SK-N-SH (cell line): ENCODE measurements around the gene SLC8A1. TPM values are rescaled to one million over a fixed set of nuclear protein-coding genes. Genes with fewer than 3 reads are reported as not detected.
A peak's percentile ranks its signal among the peaks of the same experiment; 100 is the strongest.

Source experiments
- CTCF ChIA-PET: fragments of 300-600, 350-600 bp; formaldehyde crosslinking; extraction: SDS; loops from one replicate; lab custom pipeline; 2021; lab: Yijun Ruan, JAX
- POLR2A ChIA-PET: fragments of 350-600 bp; sonication (Branson Sonifier 250); formaldehyde crosslinking; extraction: SDS; loops from one replicate; lab custom pipeline; 2020; ENCODE audit warnings: antibody characterized with exemption, inconsistent platforms; lab: Yijun Ruan, JAX
- DNase-seq: peaks from one replicate; pipeline ENCODE4 v3.0.0; 2012
- H2AFZ ChIP-seq: fragments of 200-600 bp; sonication (generic); 2 replicates; pipeline ENCODE4 v1.8.1; 2016; ENCODE audit warnings: antibody characterized with exemption, mild to moderate bottlenecking, low read depth
- H3F3A ChIP-seq: fragments of 200-600 bp; sonication (generic); replicated peaks from 2 replicates; pipeline ENCODE3; 2016; ENCODE audit warnings: antibody characterized with exemption, mild to moderate bottlenecking; ENCODE audit not compliant: insufficient read depth
- H3K27ac ChIP-seq, 2 experiments: fragments of 200-500 bp in 1 of 2; fragments of 200-600 bp in 1 of 2; sonication (Bioruptor generic) in 1 of 2; sonication (generic), shearing (Covaris generic) in 1 of 2; 2 replicates each; pipeline versions ENCODE4 v1.5.1 to v1.6.1; 2014 to 2016; ENCODE audit warnings: low read depth in 2 of 2, inconsistent platforms in 1 of 2, low read length in 1 of 2, mild to moderate bottlenecking in 1 of 2, mixed read lengths in 1 of 2
- H3K27me3 ChIP-seq: fragments of 200-600 bp; sonication (generic), shearing (Covaris generic); 2 replicates; pipeline ENCODE4 v1.6.1; 2016; ENCODE audit warnings: mixed run types; ENCODE audit not compliant: insufficient read depth
- H3K36me3 ChIP-seq, 2 experiments: fragments of 200-500 bp in 1 of 2; fragments of 200-600 bp in 1 of 2; sonication (Bioruptor generic) in 1 of 2; sonication (generic) in 1 of 2; replicated peaks in 1 of 2; 2 replicates each; pipeline versions ENCODE3 to v1.5.1; 2014 to 2016; ENCODE audit warnings: low read length in 1 of 2, mild to moderate bottlenecking in 1 of 2; ENCODE audit not compliant: insufficient read depth in 2 of 2, control insufficient read depth in 1 of 2
- H3K4me1 ChIP-seq, 2 experiments: fragments of 200-500 bp in 1 of 2; fragments of 200-600 bp in 1 of 2; sonication (Bioruptor generic) in 1 of 2; sonication (generic), shearing (Covaris generic) in 1 of 2; 2 replicates each; pipeline versions ENCODE4 v1.5.1 to v1.6.1; 2014 to 2016; ENCODE audit warnings: low read depth in 1 of 2, low read length in 1 of 2, mixed run types in 1 of 2; ENCODE audit not compliant: insufficient read depth in 2 of 2, control insufficient read depth in 1 of 2
- H3K4me2 ChIP-seq: fragments of 200-600 bp; sonication (generic), shearing (Covaris generic); 2 replicates; pipeline ENCODE4 v1.6.1; 2017; ENCODE audit warnings: mixed run types
- H3K4me3 ChIP-seq, 2 experiments: fragments of 200-500 bp in 1 of 2; fragments of 200-600 bp in 1 of 2; sonication (Bioruptor generic) in 1 of 2; sonication (generic), shearing (Covaris generic) in 1 of 2; 2 replicates each; pipeline versions ENCODE4 v1.5.1 to v1.8.1; 2014 to 2016; ENCODE audit warnings: low read depth in 2 of 2, inconsistent platforms in 1 of 2, low read length in 1 of 2, mild to moderate bottlenecking in 1 of 2, mixed read lengths in 1 of 2, moderate library complexity in 1 of 2
- H3K79me2 ChIP-seq: fragments of 200-600 bp; sonication (generic); 2 replicates; pipeline ENCODE4 v1.8.1; 2017; ENCODE audit warnings: mild to moderate bottlenecking; ENCODE audit not compliant: insufficient read depth
- H3K9ac ChIP-seq: fragments of 200-600 bp; sonication (generic); 2 replicates; pipeline ENCODE4 v1.6.1; 2017; ENCODE audit warnings: mixed run types
- H3K9me2 ChIP-seq: fragments of 200-600 bp; sonication (generic); 2 replicates; pipeline ENCODE4 v1.6.1; 2017; ENCODE audit warnings: mixed run types
- H3K9me3 ChIP-seq: fragments of 200-600 bp; sonication (generic); 2 replicates; pipeline ENCODE4 v1.6.1; 2017; ENCODE audit warnings: mixed run types, mild to moderate bottlenecking, moderate library complexity
- H4K20me1 ChIP-seq: fragments of 200-600 bp; sonication (generic); 2 replicates; pipeline ENCODE4 v1.6.1; 2017; ENCODE audit warnings: mild to moderate bottlenecking, mixed run types; ENCODE audit not compliant: insufficient read depth
- ELF1 ChIP-seq: IDR thresholded peaks from 2 replicates; pipeline ENCODE4 v1.4.0; 2012
- FOXM1 ChIP-seq: IDR thresholded peaks from 2 replicates; pipeline ENCODE4 v1.4.0; 2012; ENCODE audit warnings: low read depth, mild to moderate bottlenecking
- IRF3 ChIP-seq: fragments of 150-350 bp; IDR thresholded peaks from 2 replicates; pipeline ENCODE4 v1.6.1; 2016; ENCODE audit warnings: mild to moderate bottlenecking, low read depth, low read length
- JUND ChIP-seq: IDR thresholded peaks from 2 replicates; pipeline ENCODE4 v1.4.0; 2012
- MXI1 ChIP-seq: IDR thresholded peaks from 2 replicates; pipeline ENCODE4 v1.6.1; 2012; ENCODE audit warnings: mild to moderate bottlenecking, low read depth, low read length, improper control_type of control experiment
- NFIC ChIP-seq: IDR thresholded peaks from 2 replicates; pipeline ENCODE4 v1.4.0; 2012; ENCODE audit warnings: borderline replicate concordance
- PBX3 ChIP-seq: IDR thresholded peaks from 2 replicates; pipeline ENCODE4; 2012
- RAD21 ChIP-seq: IDR thresholded peaks from 2 replicates; pipeline ENCODE4 v1.6.1; 2012; ENCODE audit warnings: mild to moderate bottlenecking, low read length
- SMC3 ChIP-seq: IDR thresholded peaks from 2 replicates; pipeline ENCODE4 v1.6.1; 2012; ENCODE audit warnings: low read depth, low read length, improper control_type of control experiment
- TAF1 ChIP-seq: IDR thresholded peaks from 2 replicates; pipeline ENCODE4 v1.6.1; 2012; ENCODE audit warnings: low read depth, mild to moderate bottlenecking, low read length, moderate library complexity, borderline replicate concordance
- TCF12 ChIP-seq: IDR thresholded peaks from 2 replicates; pipeline ENCODE4 v1.4.0; 2012
- TEAD4 ChIP-seq: IDR thresholded peaks from 2 replicates; pipeline ENCODE4 v1.4.0; 2012; ENCODE audit warnings: mild to moderate bottlenecking, borderline replicate concordance; ENCODE audit not compliant: insufficient read depth
- USF1 ChIP-seq: IDR thresholded peaks from 2 replicates; pipeline ENCODE4 v1.4.0; 2012; ENCODE audit warnings: low read depth, borderline replicate concordance
- YY1 ChIP-seq: IDR thresholded peaks from 2 replicates; pipeline ENCODE4 v1.4.0; 2012; ENCODE audit warnings: low read depth, mild to moderate bottlenecking
- ZBTB33 ChIP-seq: IDR thresholded peaks from 2 replicates; pipeline ENCODE4 v1.4.0; 2012; ENCODE audit warnings: low read depth, borderline replicate concordance
- WGBS: methylation state at CpG from one replicate; pipeline ENCODE4 v1.1.6; 2017; ENCODE audit warnings: low lambda C conversion rate; 5-methylcytosine and 5-hydroxymethylcytosine counted together
- polyA plus RNA-seq, 3 experiments: library from polyadenylated mRNA; depleted of rRNA; stranded (reverse); fragments of >200 nt; gene quantifications; 2 replicates each; pipeline ENCODE4 v1.2.3, GENCODE V29; 2012

Gene SLC8A1
- polyA plus RNA-seq, 1 of the 3 experiments (the other 2 are of a cell fraction), result 3.2 TPM

- peak; percentile 68 for TF ChIP-seq PBX3
- no peak for TF ChIP-seq FOXM1
- TF ChIP-seq TCF12, result peak; percentile 80
- peak; percentile 34 for TF ChIP-seq JUND
- TF ChIP-seq ZBTB33, result peak; percentile 41; the same call in 1 of the 2 replicates
- no peak for TF ChIP-seq USF1
These were observed 170.6 kb downstream of the SLC8A1 start (continued) for GRCh38 chr2:40281021-40281940.

- CTCF ChIA-PET, result interaction anchor here (1.0 kb wide), 1 partner anchor 13 kb away, joined by 3 read pairs; no protein-coding TSS in a partner anchor
- Histone ChIP-seq H3K36me3 (no peaks in the 10 kb centered on the region), H3K27ac (no peak overlapping the region), H3K4me2 (peak overlapping the region; percentile 59), H3K9me2 (no peaks in the 10 kb centered on the region), H3F3A (peaks cover 19% of the 10 kb centered on the region), H3K27me3 (no peaks in the 10 kb centered on the region), H3K79me2 (no peaks in the 10 kb centered on the region), H3K4me3 (peak overlapping the region in 1 of 2 experiments; percentile 17; a peak in 1 of 4 replicates), H2AFZ (no peak overlapping the region), H3K4me1 (peaks cover 3 to 33% of the 10 kb centered on the region in 2 experiments; a peak in 3 of 4 replicates), H4K20me1 (no peaks in the 10 kb centered on the region), H3K9ac (no peak overlapping the region), H3K9me3 (no peaks in the 10 kb centered on the region)
- TF ChIP-seq ELF1, result no peak
- no peak for TF ChIP-seq SMC3
- TF ChIP-seq USF1, result no peak
- TF ChIP-seq IRF3, result no peak
- no peak for TF ChIP-seq RAD21
- no peak for TF ChIP-seq MXI1
- no peak for TF ChIP-seq NFIC
- TF ChIP-seq TAF1, result no peak
- no peak for TF ChIP-seq YY1
- no peak for TF ChIP-seq ZBTB33
- TF ChIP-seq TEAD4, result no peak
- POLR2A ChIA-PET, result no interaction called here
- 80% methylated on average over 2 of the region's 2 CpGs for WGBS
- no peak for DNase-seq
These were observed 172.4 kb downstream of the SLC8A1 start for GRCh38 chr2:40279482-40279881.
